Measurements from ENCODE around the gene SESN1.

GRCh38 chr6:109095835-109096084 lies 1.1 kb upstream of the SESN1 start:
- TF ChIP-seq CTCF (IDR thresholded peaks at IDR 0.05) (no peak), POLR2A (IDR thresholded peaks at IDR 0.05) (no peak)

Data from Peyer's patch (tissue), 4 donors.